ENCODE data around the gene CLRN1.

GRCh38 chr3:150902988-150903387, 69.5 kb downstream of the CLRN1 start:
- no peak for TF ChIP-seq CTCF (IDR thresholded peaks at IDR 0.05)
- TF ChIP-seq ZFX (IDR thresholded peaks at IDR 0.05; ENCODE audit: borderline replicate concordance), result no peak
